ENCODE data around the gene C1QTNF4.
A peak's percentile ranks its signal among the peaks of the same experiment; 100 is the strongest.

C1QTNF4 gene

GRCh38 chr11:47592251-47592650 is 2.0 kb downstream of the C1QTNF4 start:
- DNase-seq: no peak

- DNase-seq: no peak
These were observed 2.4 kb downstream of the C1QTNF4 start for GRCh38 chr11:47591764-47592163.

- no peak for DNase-seq
These were observed 4.0 kb downstream of the C1QTNF4 start for GRCh38 chr11:47589977-47590861.

GRCh38 chr11:47589584-47589976 is 4.6 kb downstream of the C1QTNF4 start:
- DNase-seq: no peak

- DNase-seq: no peak
These were observed 5.1 kb downstream of the C1QTNF4 start for GRCh38 chr11:47589118-47589517.

GRCh38 chr11:47587723-47588326 is 6.4 kb downstream of the C1QTNF4 start:
- DNase-seq: no peak

GRCh38 chr11:47587039-47587716 is 7.0 kb downstream of the C1QTNF4 start:
- DNase-seq: no peak

GRCh38 chr11:47586098-47586855 is 7.9 kb downstream of the C1QTNF4 start, which contains the start of gene FAM180B:
FAM180B (plus strand) TSS chr11:47586678; CDS start chr11:47586769, 91 bp downstream.
- DNase-seq: no peak

GRCh38 chr11:47583844-47584243 is 10.4 kb downstream of the C1QTNF4 start:
- no peak for DNase-seq

- DNase-seq: peak; percentile 82
These were observed 15.4 kb downstream of the C1QTNF4 start, which contains the start of the genes KBTBD4 and NDUFS3 for GRCh38 chr11:47578524-47579494. KBTBD4 (minus strand) TSS chr11:47578970; CDS start chr11:47578951, 19 bp downstream. NDUFS3 (plus strand) TSS chr11:47579074; CDS start chr11:47579092, 18 bp downstream.

- no peak for DNase-seq
These were observed 16.7 kb downstream of the C1QTNF4 start for GRCh38 chr11:47577460-47578041.

GRCh38 chr11:47573321-47573720 is 20.9 kb downstream of the C1QTNF4 start:
- DNase-seq: no peak

GRCh38 chr11:47572715-47573255 is 21.4 kb downstream of the C1QTNF4 start:
- no peak for DNase-seq

GRCh38 chr11:47571895-47572294 is 22.3 kb downstream of the C1QTNF4 start:
- no peak for DNase-seq

- DNase-seq: no peak
These were observed 22.9 kb downstream of the C1QTNF4 start for GRCh38 chr11:47571357-47571729.

GRCh38 chr11:47570651-47571356 is 23.4 kb downstream of the C1QTNF4 start:
- DNase-seq: no peak

- DNase-seq: no peak
These were observed 24.6 kb downstream of the C1QTNF4 start for GRCh38 chr11:47569646-47570045.

GRCh38 chr11:47566149-47566698 is 28.0 kb downstream of the C1QTNF4 start:
- DNase-seq: no peak

- DNase-seq: peak; percentile 55
These were observed 28.7 kb downstream of the C1QTNF4 start, which contains the start of gene PTPMT1 for GRCh38 chr11:47565340-47566148. PTPMT1 (plus strand) TSS chr11:47565599; CDS start chr11:47565623, 24 bp downstream.
